ENCODE results near the gene PPP1R14D.

- TF ChIP-seq POLR2AphosphoS5 (IDR thresholded peaks at IDR 0.05), result no peak
- TF ChIP-seq POLR2A (IDR thresholded peaks at IDR 0.05), result no peak
- TF ChIP-seq CTCF (IDR thresholded peaks at IDR 0.05), result no peak
These were observed 32.5 kb downstream of the PPP1R14D start for GRCh38 chr15:40796041-40796440.
